ENCODE results near the gene REST.
"Not testable (repeated sequence)": the region's sequence is repeated elsewhere in the genome, so short reads cannot be mapped to it uniquely, and the experiment has no call there.

The REST gene

DNA sequence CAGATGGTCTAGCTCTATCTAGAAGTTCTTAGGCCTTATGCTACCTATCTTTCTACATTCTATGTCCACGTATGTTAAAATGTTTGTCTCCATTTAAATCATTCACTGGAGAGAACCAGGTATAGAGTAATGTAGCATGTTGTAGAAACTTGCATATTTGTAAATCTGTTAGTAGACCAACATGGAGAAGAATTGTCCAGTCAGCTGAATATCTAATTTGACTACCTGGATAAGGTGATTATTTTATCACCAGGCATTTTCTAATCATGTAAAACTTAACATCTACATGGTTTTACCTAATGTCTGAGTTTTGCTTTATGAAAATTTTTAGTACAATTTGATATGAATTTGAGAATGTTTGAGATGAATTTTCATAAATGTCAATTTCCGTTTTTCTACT is 19.5 kb downstream of the REST start:
- H3K9me3 ChIP-seq (ENCODE audit: low read depth, low read length) = no peaks in the 10 kb centered on the region
- peaks cover 54% of the 10 kb centered on the region for H3K36me3 ChIP-seq (ENCODE audit: insufficient read depth, low read length)
- no peak overlapping the region for H3K9ac ChIP-seq (ENCODE audit: insufficient read length)
- H3K4me3 ChIP-seq = no peak overlapping the region
- H3K27ac ChIP-seq = no peak overlapping the region
- no peak for DNase-seq (ENCODE audit: low read depth, low spot score)
- TF ChIP-seq EZH2 (IDR thresholded peaks at IDR 0.05) (no peak), FOXP2 (optimal IDR thresholded peaks at IDR 0.05; ENCODE audit: control extremely low read depth, extremely low read length, insufficient read depth) (no peak), POLR2AphosphoS5 (IDR thresholded peaks at IDR 0.05; ENCODE audit: borderline replicate concordance, low read depth, low read length) (no peak)

GRCh38 chr4:56930638-56931037 is 22.9 kb downstream of the REST start:
- H3K9ac ChIP-seq (ENCODE audit: insufficient read length) = no peak overlapping the region
- H3K27ac ChIP-seq = no peak overlapping the region
- H3K36me3 ChIP-seq (ENCODE audit: insufficient read depth, low read length) = peaks cover 57% of the 10 kb centered on the region
- no peak for DNase-seq (ENCODE audit: low read depth, low spot score)
- TF ChIP-seq POLR2AphosphoS5 (IDR thresholded peaks at IDR 0.05; ENCODE audit: borderline replicate concordance, low read depth, low read length) (no peak), FOXP2 (optimal IDR thresholded peaks at IDR 0.05; ENCODE audit: control extremely low read depth, extremely low read length, insufficient read depth) (no peak), EZH2 (IDR thresholded peaks at IDR 0.05) (no peak)
- H3K4me3 ChIP-seq = no peak overlapping the region
- no peaks in the 10 kb centered on the region for H3K9me3 ChIP-seq (ENCODE audit: low read depth, low read length)

DNA sequence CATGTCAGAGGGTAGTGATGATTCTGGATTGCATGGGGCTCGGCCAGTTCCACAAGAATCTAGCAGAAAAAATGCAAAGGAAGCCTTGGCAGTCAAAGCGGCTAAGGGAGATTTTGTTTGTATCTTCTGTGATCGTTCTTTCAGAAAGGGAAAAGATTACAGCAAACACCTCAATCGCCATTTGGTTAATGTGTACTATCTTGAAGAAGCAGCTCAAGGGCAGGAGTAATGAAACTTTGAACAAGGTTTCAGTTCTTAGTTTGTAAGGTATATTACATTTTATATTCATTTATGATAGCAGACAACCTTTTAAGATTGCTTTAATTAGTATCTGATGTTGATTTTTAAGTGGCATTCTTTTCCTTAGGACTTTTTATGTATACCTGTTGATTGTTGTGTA is 24.2 kb downstream of the REST start:
- TF ChIP-seq POLR2AphosphoS5 (IDR thresholded peaks at IDR 0.05; ENCODE audit: borderline replicate concordance, low read depth, low read length) (no peak), EZH2 (IDR thresholded peaks at IDR 0.05) (no peak), FOXP2 (optimal IDR thresholded peaks at IDR 0.05; ENCODE audit: control extremely low read depth, extremely low read length, insufficient read depth) (no peak)
- DNase-seq (ENCODE audit: low read depth, low spot score) = no peak
- H3K9ac ChIP-seq (ENCODE audit: insufficient read length) = no peak overlapping the region
- no peak overlapping the region for H3K4me3 ChIP-seq
- no peak overlapping the region for H3K27ac ChIP-seq
- H3K9me3 ChIP-seq (ENCODE audit: low read depth, low read length) = no peaks in the 10 kb centered on the region
- peaks cover 56% of the 10 kb centered on the region for H3K36me3 ChIP-seq (ENCODE audit: insufficient read depth, low read length)

DNA sequence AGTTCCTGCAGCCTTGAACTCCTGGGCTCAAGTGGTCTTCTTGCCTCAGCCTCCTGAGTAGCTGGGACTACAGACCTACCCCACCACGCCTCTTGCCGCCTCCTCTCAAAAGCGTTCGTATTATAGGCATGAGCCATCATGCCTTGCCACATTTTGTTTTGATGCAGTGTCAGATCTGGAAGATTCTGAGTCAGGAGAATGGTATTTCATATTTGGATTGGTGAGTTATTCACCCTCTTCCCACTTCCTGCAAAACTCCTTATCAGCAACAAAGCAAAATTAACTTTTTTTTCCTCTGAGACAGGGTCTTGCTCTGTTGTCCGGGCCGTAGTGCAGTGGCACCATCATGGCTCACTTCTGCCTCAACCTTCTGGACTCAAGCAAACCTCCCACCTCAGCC is 29.6 kb downstream of the REST start:
- H3K9me3 ChIP-seq (ENCODE audit: low read depth, low read length) = no peaks in the 10 kb centered on the region
- no peak overlapping the region for H3K27ac ChIP-seq
- no peak for DNase-seq (ENCODE audit: low read depth, low spot score)
- peaks cover 31% of the 10 kb centered on the region for H3K36me3 ChIP-seq (ENCODE audit: insufficient read depth, low read length)
- H3K4me3 ChIP-seq = no peak overlapping the region
- H3K9ac ChIP-seq (ENCODE audit: insufficient read length) = no peak overlapping the region
- no peak for TF ChIP-seq EZH2 (IDR thresholded peaks at IDR 0.05)
- TF ChIP-seq POLR2AphosphoS5 (IDR thresholded peaks at IDR 0.05; ENCODE audit: borderline replicate concordance, low read depth, low read length) = no peak
- TF ChIP-seq FOXP2 (optimal IDR thresholded peaks at IDR 0.05; ENCODE audit: control extremely low read depth, extremely low read length, insufficient read depth) = no peak

DNA sequence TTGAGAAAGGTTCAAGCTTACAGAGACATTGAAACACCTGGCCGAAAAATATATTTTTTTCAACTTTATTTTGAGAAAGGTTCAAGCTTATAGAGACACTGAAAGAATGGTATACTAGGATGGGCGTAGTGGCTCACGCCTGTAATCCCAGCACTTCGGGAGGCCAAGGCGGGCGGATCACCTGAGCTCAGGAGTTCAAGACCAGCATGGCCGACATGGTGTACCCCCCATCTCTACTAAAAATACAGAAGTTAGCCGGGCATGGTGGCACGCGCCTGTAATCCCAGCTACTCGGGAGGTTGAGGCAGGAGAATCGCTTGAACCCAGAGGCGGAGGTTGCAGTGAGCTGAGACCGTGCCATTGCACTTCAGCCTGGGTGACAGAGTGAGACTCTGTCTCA is 32.1 kb downstream of the REST start:
- H3K36me3 ChIP-seq (ENCODE audit: insufficient read depth, low read length); H3K4me3 ChIP-seq; DNase-seq (ENCODE audit: low read depth, low spot score); H3K9me3 ChIP-seq (ENCODE audit: low read depth, low read length); H3K27ac ChIP-seq; H3K9ac ChIP-seq (ENCODE audit: insufficient read length): not testable (repeated sequence)

GRCh38 chr4:56940403-56940802 is 32.7 kb downstream of the REST start:
- TF ChIP-seq POLR2AphosphoS5 (IDR thresholded peaks at IDR 0.05; ENCODE audit: borderline replicate concordance, low read depth, low read length) (no peak), FOXP2 (optimal IDR thresholded peaks at IDR 0.05; ENCODE audit: control extremely low read depth, extremely low read length, insufficient read depth) (no peak), EZH2 (IDR thresholded peaks at IDR 0.05) (no peak)
- Histone ChIP-seq H3K27ac (no peak overlapping the region), H3K9ac (ENCODE audit: insufficient read length) (no peak overlapping the region), H3K4me3 (no peak overlapping the region), H3K36me3 (ENCODE audit: insufficient read depth, low read length) (peaks cover 5% of the 10 kb centered on the region; the same call in 1 of the 2 replicates), H3K9me3 (ENCODE audit: low read depth, low read length) (no peaks in the 10 kb centered on the region)
- DNase-seq (ENCODE audit: low read depth, low spot score) = no peak

- no peak overlapping the region for H3K4me3 ChIP-seq
- no peak overlapping the region; the same call in 1 of the 2 replicates for H3K27ac ChIP-seq
- H3K36me3 ChIP-seq (ENCODE audit: insufficient read depth, low read length) = peaks cover 5% of the 10 kb centered on the region; the same call in 1 of the 2 replicates
- H3K9me3 ChIP-seq (ENCODE audit: low read depth, low read length) = no peaks in the 10 kb centered on the region
- TF ChIP-seq POLR2AphosphoS5 (IDR thresholded peaks at IDR 0.05; ENCODE audit: borderline replicate concordance, low read depth, low read length) (no peak), FOXP2 (optimal IDR thresholded peaks at IDR 0.05; ENCODE audit: control extremely low read depth, extremely low read length, insufficient read depth) (no peak), EZH2 (IDR thresholded peaks at IDR 0.05) (no peak)
- no peak for DNase-seq (ENCODE audit: low read depth, low spot score)
- no peak overlapping the region for H3K9ac ChIP-seq (ENCODE audit: insufficient read length)
Observed at GRCh38 chr4:56940971-56941370, 33.3 kb downstream of the REST start.

DNA sequence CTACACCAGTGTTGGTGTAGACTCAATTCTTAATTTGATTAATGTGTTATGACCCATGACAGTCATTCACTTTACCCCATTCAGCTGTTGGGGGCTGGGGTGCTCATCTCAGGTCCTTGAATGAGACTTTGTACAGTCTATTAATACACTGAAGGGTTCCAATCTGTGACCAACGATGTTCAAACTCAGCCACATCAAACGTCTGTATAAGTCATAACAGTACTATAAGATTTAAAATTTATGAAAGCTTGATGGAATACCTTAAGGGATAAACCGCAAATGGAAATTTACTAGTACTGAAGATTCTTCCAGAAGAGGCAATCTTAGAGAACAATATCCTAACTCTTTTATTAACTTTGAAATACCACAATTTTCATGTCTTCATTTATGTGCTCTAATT is 33.7 kb downstream of the REST start:
- Histone ChIP-seq H3K4me3 (no peak overlapping the region), H3K27ac (no peak overlapping the region), H3K36me3 (ENCODE audit: insufficient read depth, low read length) (peaks cover 5% of the 10 kb centered on the region; the same call in 1 of the 2 replicates), H3K9me3 (ENCODE audit: low read depth, low read length) (no peaks in the 10 kb centered on the region), H3K9ac (ENCODE audit: insufficient read length) (no peak overlapping the region)
- DNase-seq (ENCODE audit: low read depth, low spot score) = no peak
- TF ChIP-seq FOXP2 (optimal IDR thresholded peaks at IDR 0.05; ENCODE audit: control extremely low read depth, extremely low read length, insufficient read depth) (no peak), EZH2 (IDR thresholded peaks at IDR 0.05) (no peak), POLR2AphosphoS5 (IDR thresholded peaks at IDR 0.05; ENCODE audit: borderline replicate concordance, low read depth, low read length) (no peak)

DNA sequence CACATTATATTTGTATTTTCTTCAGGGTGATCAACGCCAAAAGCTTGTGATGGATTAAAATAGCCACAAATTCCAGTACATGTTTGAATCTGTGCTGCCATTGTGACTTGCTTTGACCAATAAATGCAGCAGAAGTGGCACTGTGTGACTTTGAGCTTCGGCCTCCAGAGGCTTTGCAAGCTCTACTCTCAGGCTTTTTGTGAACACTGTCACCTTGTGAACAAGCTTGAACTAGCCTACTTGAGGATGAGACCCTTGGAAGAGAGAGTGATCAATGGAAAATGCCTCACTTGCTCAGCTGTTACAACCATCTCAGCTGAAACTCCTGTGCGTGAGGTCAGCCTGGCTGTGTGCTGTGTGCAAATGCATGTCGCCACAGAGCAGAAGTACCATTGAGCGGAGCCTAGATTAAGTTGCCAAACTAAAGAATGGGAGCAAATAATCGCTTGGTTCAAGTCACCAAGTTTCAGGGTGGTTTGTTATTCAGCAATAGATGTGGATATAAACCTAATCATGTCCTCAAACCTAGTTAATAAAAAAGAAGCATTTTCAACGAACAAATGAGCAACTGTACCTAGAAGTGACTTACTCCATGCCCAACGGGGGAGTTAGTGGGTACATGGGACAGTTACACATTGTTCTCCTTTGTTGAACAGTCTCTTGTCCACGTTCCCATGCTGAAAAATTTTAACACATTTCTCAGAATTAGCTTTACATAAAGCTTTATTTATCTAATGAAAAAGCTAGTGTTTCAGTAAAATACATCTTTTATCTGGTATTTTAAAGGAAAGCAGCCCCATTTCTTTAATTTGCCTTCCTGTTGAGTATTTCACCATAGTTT is 46.2 kb downstream of the REST start:
- Histone ChIP-seq H3K27ac (no peak overlapping the region), H3K36me3 (ENCODE audit: insufficient read depth, low read length) (no peaks in the 10 kb centered on the region), H3K9me3 (ENCODE audit: low read depth, low read length) (no peaks in the 10 kb centered on the region), H3K9ac (ENCODE audit: insufficient read length) (no peak overlapping the region), H3K4me3 (no peak overlapping the region)
- no peak for TF ChIP-seq EZH2 (IDR thresholded peaks at IDR 0.05)
- TF ChIP-seq POLR2AphosphoS5 (IDR thresholded peaks at IDR 0.05; ENCODE audit: borderline replicate concordance, low read depth, low read length) = no peak
- TF ChIP-seq FOXP2 (optimal IDR thresholded peaks at IDR 0.05; ENCODE audit: control extremely low read depth, extremely low read length, insufficient read depth) = no peak
- DNase-seq (ENCODE audit: low read depth, low spot score) = no peak
